HG02973 (cell line): ENCODE data around the gene PLCB4.

Experiments
- ATAC-seq: cut with Tn5 transposase; IDR thresholded peaks from one replicate; pipeline ENCODE4 v1.9.1; 2021; ENCODE audit warnings: moderate library complexity; ENCODE audit not compliant: unreplicated experiment

PLCB4 gene

GRCh38 chr20:9389346-9389745 lies 320.5 kb downstream of the PLCB4 start:
- no peak for ATAC-seq

- no peak for ATAC-seq
Observed at GRCh38 chr20:9390441-9390840, 321.6 kb downstream of the PLCB4 start.

GRCh38 chr20:9392892-9393857 lies 324.3 kb downstream of the PLCB4 start:
- ATAC-seq: peak; percentile 39

GRCh38 chr20:9395971-9396370 lies 327.1 kb downstream of the PLCB4 start:
- ATAC-seq: no peak

GRCh38 chr20:9397928-9398327 lies 329.0 kb downstream of the PLCB4 start:
- peak; percentile 95 for ATAC-seq

- no peak for ATAC-seq
Observed at GRCh38 chr20:9398882-9399281, 330.0 kb downstream of the PLCB4 start.

- no peak for ATAC-seq
Observed at GRCh38 chr20:9399322-9399721, 330.4 kb downstream of the PLCB4 start.

- ATAC-seq: no peak
Observed at GRCh38 chr20:9400171-9401025, 331.5 kb downstream of the PLCB4 start.

GRCh38 chr20:9401371-9401770 lies 332.5 kb downstream of the PLCB4 start:
- ATAC-seq: no peak

- ATAC-seq: no peak
Observed at GRCh38 chr20:9402141-9402540, 333.3 kb downstream of the PLCB4 start.

- no peak for ATAC-seq
Observed at GRCh38 chr20:9402546-9402945, 333.7 kb downstream of the PLCB4 start.

GRCh38 chr20:9403448-9403847 lies 334.6 kb downstream of the PLCB4 start:
- ATAC-seq: no peak

GRCh38 chr20:9407805-9408421 lies 339.0 kb downstream of the PLCB4 start:
- peak; percentile 52 for ATAC-seq

GRCh38 chr20:9408422-9409300 lies 339.8 kb downstream of the PLCB4 start:
- no peak for ATAC-seq

GRCh38 chr20:9409352-9409751 lies 340.5 kb downstream of the PLCB4 start:
- no peak for ATAC-seq

- no peak for ATAC-seq
Observed at GRCh38 chr20:9409981-9410380, 341.1 kb downstream of the PLCB4 start.

GRCh38 chr20:9411833-9412232 lies 342.9 kb downstream of the PLCB4 start:
- no peak for ATAC-seq

- ATAC-seq: peak; percentile 88
Observed at GRCh38 chr20:9412309-9412708, 343.4 kb downstream of the PLCB4 start.

GRCh38 chr20:9413001-9413400 lies 344.1 kb downstream of the PLCB4 start:
- no peak for ATAC-seq

GRCh38 chr20:9415426-9415825 lies 346.5 kb downstream of the PLCB4 start:
- ATAC-seq: no peak
